Karpas-422 (cell line): ENCODE data around the gene TNFRSF21. TPM values are rescaled to one million over a fixed set of nuclear protein-coding genes. Genes with fewer than 3 reads are reported as not detected.

Source experiments
- DNase-seq: peaks from one replicate; pipeline ENCODE4 v3.0.0-alpha.2; 2015
- H2AFZ ChIP-seq: fragments of 200-600 bp; sonication (generic); 2 replicates; pipeline ENCODE4 v1.6.1; 2014; ENCODE audit warnings: antibody characterized with exemption, low read length, mixed read lengths
- H3K27ac ChIP-seq: fragments of 200-600 bp; sonication (generic); 2 replicates; pipeline ENCODE4 v1.5.1; 2014; ENCODE audit warnings: mild to moderate bottlenecking, low read length, moderate library complexity
- H3K27me3 ChIP-seq: fragments of 200-600 bp; sonication (generic); 2 replicates; pipeline ENCODE4 v1.6.1; 2014; ENCODE audit warnings: low read length, mixed read lengths
- H3K36me3 ChIP-seq: fragments of 200-600 bp; sonication (generic); 2 replicates; pipeline ENCODE4 v1.6.1; 2014; ENCODE audit warnings: low read length, mixed read lengths; ENCODE audit not compliant: insufficient read depth
- H3K4me1 ChIP-seq: fragments of 200-600 bp; sonication (generic); 2 replicates; pipeline ENCODE4 v1.6.1; 2014; ENCODE audit warnings: mild to moderate bottlenecking, low read length, mixed read lengths
- H3K4me2 ChIP-seq: fragments of 200-600 bp; sonication (generic); 2 replicates; pipeline ENCODE4 v1.6.1; 2014; ENCODE audit warnings: low read length, low read depth, mild to moderate bottlenecking; ENCODE audit not compliant: poor library complexity, severe bottlenecking
- H3K4me3 ChIP-seq: fragments of 200-600 bp; sonication (generic); 2 replicates; pipeline ENCODE4 v1.5.1; 2014; ENCODE audit warnings: mild to moderate bottlenecking, antibody characterized with exemption, low read length, mixed read lengths
- H3K79me2 ChIP-seq: fragments of 200-600 bp; sonication (generic); 2 replicates; pipeline ENCODE4 v1.6.1; 2014; ENCODE audit warnings: mild to moderate bottlenecking, low read length, mixed read lengths
- H3K9ac ChIP-seq: fragments of 200-600 bp; sonication (generic); 2 replicates; pipeline ENCODE4 v1.6.0; 2014; ENCODE audit warnings: low read length
- H3K9me2 ChIP-seq: fragments of 200-600 bp; sonication (generic), shearing (Covaris generic); replicated peaks from 2 replicates; pipeline ENCODE4 v1.6.0; 2014; ENCODE audit warnings: mild to moderate bottlenecking, low read length, moderate library complexity; ENCODE audit not compliant: insufficient read depth
- H3K9me3 ChIP-seq: fragments of 300-700, 200-600 bp; sonication (generic); 2 replicates; pipeline ENCODE4 v1.6.1; 2014; ENCODE audit warnings: low read length, mixed read lengths
- H4K20me1 ChIP-seq: fragments of 200-600 bp; sonication (generic); 2 replicates; pipeline ENCODE4 v1.6.1; 2014; ENCODE audit warnings: mild to moderate bottlenecking, antibody characterized with exemption, low read length, low read depth; ENCODE audit not compliant: insufficient read depth
- total RNA-seq: library from RNA; depleted of rRNA; stranded (reverse); fragments of >200 nt; shearing (Covaris generic); gene quantifications from 2 replicates; pipeline ENCODE4 v1.2.3, GENCODE V29; 2014; ENCODE audit warnings: low replicate concordance

The TNFRSF21 gene
- total RNA-seq, 1 experiment from 2014 or later = 0.07 TPM

GRCh38 chr6:47240277-47240890 is 69.3 kb downstream of the TNFRSF21 start:
- no peaks in the 10 kb centered on the region for H3K79me2 ChIP-seq
- H3K36me3 ChIP-seq = no peaks in the 10 kb centered on the region
- DNase-seq = no peak
- no peak overlapping the region for H3K27ac ChIP-seq
- H3K27me3 ChIP-seq = no peaks in the 10 kb centered on the region
- H3K9me2 ChIP-seq = no peaks in the 10 kb centered on the region
- H3K9me3 ChIP-seq = no peaks in the 10 kb centered on the region
- H3K9ac ChIP-seq = no peak overlapping the region
- no peak overlapping the region for H3K4me2 ChIP-seq
- H3K4me1 ChIP-seq = peaks cover 26% of the 10 kb centered on the region
- no peak overlapping the region for H3K4me3 ChIP-seq
- H4K20me1 ChIP-seq = no peaks in the 10 kb centered on the region
- no peak overlapping the region for H2AFZ ChIP-seq

- no peaks in the 10 kb centered on the region for H3K9me3 ChIP-seq
- no peaks in the 10 kb centered on the region for H3K27me3 ChIP-seq
- H4K20me1 ChIP-seq = no peaks in the 10 kb centered on the region
- no peaks in the 10 kb centered on the region for H3K36me3 ChIP-seq
- H3K27ac ChIP-seq = no peak overlapping the region
- no peaks in the 10 kb centered on the region for H3K9me2 ChIP-seq
- no peak overlapping the region for H2AFZ ChIP-seq
- H3K4me1 ChIP-seq = peaks cover 18% of the 10 kb centered on the region
- no peaks in the 10 kb centered on the region for H3K79me2 ChIP-seq
- no peak overlapping the region for H3K4me2 ChIP-seq
- no peak overlapping the region for H3K4me3 ChIP-seq
- no peak overlapping the region for H3K9ac ChIP-seq
- DNase-seq = no peak
Measured at GRCh38 chr6:47239546-47239945, 70.2 kb downstream of the TNFRSF21 start.

- Histone ChIP-seq H3K79me2 (no peaks in the 10 kb centered on the region), H3K9ac (no peak overlapping the region), H3K4me2 (no peak overlapping the region), H3K9me2 (no peaks in the 10 kb centered on the region), H3K27ac (no peak overlapping the region), H3K9me3 (no peaks in the 10 kb centered on the region), H3K36me3 (no peaks in the 10 kb centered on the region), H3K27me3 (no peaks in the 10 kb centered on the region), H4K20me1 (no peaks in the 10 kb centered on the region), H3K4me3 (no peak overlapping the region), H2AFZ (no peak overlapping the region), H3K4me1 (peaks cover 16% of the 10 kb centered on the region)
- no peak for DNase-seq
Measured at GRCh38 chr6:47238456-47238995, 71.2 kb downstream of the TNFRSF21 start.

GRCh38 chr6:47237196-47237595 is 72.5 kb downstream of the TNFRSF21 start:
- Histone ChIP-seq H3K27ac (no peak overlapping the region), H3K9ac (no peak overlapping the region), H4K20me1 (no peaks in the 10 kb centered on the region), H3K79me2 (no peaks in the 10 kb centered on the region), H2AFZ (no peak overlapping the region), H3K9me3 (no peaks in the 10 kb centered on the region), H3K36me3 (no peaks in the 10 kb centered on the region), H3K4me1 (peaks cover 6% of the 10 kb centered on the region), H3K4me2 (no peak overlapping the region), H3K9me2 (no peaks in the 10 kb centered on the region), H3K4me3 (no peak overlapping the region), H3K27me3 (no peaks in the 10 kb centered on the region)
- DNase-seq = no peak

- no peak overlapping the region for H3K4me3 ChIP-seq
- no peak overlapping the region for H3K9ac ChIP-seq
- no peaks in the 10 kb centered on the region for H3K79me2 ChIP-seq
- no peaks in the 10 kb centered on the region for H4K20me1 ChIP-seq
- no peaks in the 10 kb centered on the region for H3K9me2 ChIP-seq
- no peaks in the 10 kb centered on the region for H3K36me3 ChIP-seq
- H2AFZ ChIP-seq = no peak overlapping the region
- no peaks in the 10 kb centered on the region for H3K4me1 ChIP-seq
- H3K27me3 ChIP-seq = no peaks in the 10 kb centered on the region
- no peak overlapping the region for H3K27ac ChIP-seq
- no peak overlapping the region for H3K4me2 ChIP-seq
- no peaks in the 10 kb centered on the region for H3K9me3 ChIP-seq
- DNase-seq = no peak
Measured at GRCh38 chr6:47235964-47236760, 73.5 kb downstream of the TNFRSF21 start.

- H3K27ac ChIP-seq = no peak overlapping the region
- H3K79me2 ChIP-seq = no peaks in the 10 kb centered on the region
- no peaks in the 10 kb centered on the region for H4K20me1 ChIP-seq
- H3K4me1 ChIP-seq = no peaks in the 10 kb centered on the region
- no peak overlapping the region for H3K4me3 ChIP-seq
- peak overlapping the region; percentile 5; the same call in 1 of the 2 replicates for H2AFZ ChIP-seq
- H3K9ac ChIP-seq = no peak overlapping the region
- H3K9me2 ChIP-seq = no peaks in the 10 kb centered on the region
- no peaks in the 10 kb centered on the region for H3K9me3 ChIP-seq
- no peaks in the 10 kb centered on the region for H3K36me3 ChIP-seq
- DNase-seq = no peak
- H3K27me3 ChIP-seq = no peaks in the 10 kb centered on the region
- H3K4me2 ChIP-seq = no peak overlapping the region
Measured at GRCh38 chr6:47235421-47235820, 74.3 kb downstream of the TNFRSF21 start.

- H3K79me2 ChIP-seq = no peaks in the 10 kb centered on the region
Measured at GRCh38 chr6:47234266-47234933, 75.3 kb downstream of the TNFRSF21 start.

GRCh38 chr6:47231151-47231550 is 78.6 kb downstream of the TNFRSF21 start:
- H3K79me2 ChIP-seq = no peaks in the 10 kb centered on the region
- no peak overlapping the region for H3K9ac ChIP-seq
- no peaks in the 10 kb centered on the region for H4K20me1 ChIP-seq
- DNase-seq = no peak
- no peak overlapping the region for H3K27ac ChIP-seq
- H2AFZ ChIP-seq = no peak overlapping the region
- H3K4me1 ChIP-seq = no peaks in the 10 kb centered on the region
- no peaks in the 10 kb centered on the region for H3K9me3 ChIP-seq
- H3K4me2 ChIP-seq = no peak overlapping the region
- no peaks in the 10 kb centered on the region for H3K9me2 ChIP-seq
- no peaks in the 10 kb centered on the region for H3K27me3 ChIP-seq
- H3K36me3 ChIP-seq = no peaks in the 10 kb centered on the region
- H3K4me3 ChIP-seq = no peak overlapping the region

More at GRCh38 chr6:47234266-47234933, 75.3 kb downstream of the TNFRSF21 start:
- Histone ChIP-seq H3K27ac (no peak overlapping the region), H3K36me3 (no peaks in the 10 kb centered on the region), H3K4me2 (no peak overlapping the region), H3K9me2 (no peaks in the 10 kb centered on the region), H3K4me1 (no peaks in the 10 kb centered on the region), H2AFZ (no peak overlapping the region), H4K20me1 (no peaks in the 10 kb centered on the region), H3K9ac (no peak overlapping the region), H3K27me3 (no peaks in the 10 kb centered on the region), H3K9me3 (no peaks in the 10 kb centered on the region), H3K4me3 (no peak overlapping the region)
- no peak for DNase-seq
